ENCODE data around the gene BAG2. TPM values are rescaled to one million over a fixed set of nuclear protein-coding genes. Genes with fewer than 3 reads are reported as not detected.

The BAG2 gene
- total RNA-seq, 1 donor from 2014 or later: 9.7 TPM

- no peaks in the 10 kb centered on the region for H3K27me3 Mint-ChIP-seq (ENCODE audit: low read depth, unreplicated experiment)
- FAIRE-seq: no peak
- H3K36me3 ChIP-seq (ENCODE audit: insufficient read depth, low read length): no peaks in the 10 kb centered on the region
- no peak for TF ChIP-seq EZH2 (IDR thresholded peaks at IDR 0.05; ENCODE audit: insufficient read depth, low read length)
- TF ChIP-seq CTCF (IDR thresholded peaks at IDR 0.05; ENCODE audit: insufficient read depth, low read depth, low read length): no peak
- no peaks in the 10 kb centered on the region for H3K9me3 Mint-ChIP-seq (ENCODE audit: unreplicated experiment)
- no peak overlapping the region for H3K4me2 ChIP-seq (ENCODE audit: low read length)
- H3K4me1 ChIP-seq (ENCODE audit: insufficient read depth, low read length): no peaks in the 10 kb centered on the region
- no peaks in the 10 kb centered on the region for H3K9me3 ChIP-seq (ENCODE audit: insufficient read depth, low read depth, low read length)
- no peaks in the 10 kb centered on the region for H3K27me3 ChIP-seq (ENCODE audit: insufficient read depth, low read length)
- H2AFZ ChIP-seq (ENCODE audit: low read depth, low read length): no peak overlapping the region
- H3K27ac Mint-ChIP-seq (ENCODE audit: unreplicated experiment): no peak overlapping the region
- H3K79me2 ChIP-seq (ENCODE audit: insufficient read depth, low read length): peaks cover 50% of the 10 kb centered on the region
- peaks cover 11% of the 10 kb centered on the region for H4K20me1 ChIP-seq (ENCODE audit: insufficient read depth, low read length)
- peaks cover 3% of the 10 kb centered on the region for H3K36me3 Mint-ChIP-seq (ENCODE audit: low read depth, unreplicated experiment)
- H3K4me1 Mint-ChIP-seq (ENCODE audit: low read depth, unreplicated experiment): no peaks in the 10 kb centered on the region
- H3K9ac ChIP-seq (ENCODE audit: low read length): no peak overlapping the region
- no peak overlapping the region for H3K4me3 Mint-ChIP-seq (ENCODE audit: unreplicated experiment)
- DNase-seq (ENCODE audit: low read depth): no peak
- no peak overlapping the region for H3K4me3 ChIP-seq (ENCODE audit: insufficient read depth, low read depth, low read length)
- H3K27ac ChIP-seq (ENCODE audit: low read depth, low read length): no peak overlapping the region
Observed at GRCh38 chr6:57198926-57199636, 27.0 kb downstream of the BAG2 start.

GRCh38 chr6:57201718-57202117 is 29.6 kb downstream of the BAG2 start:
- Histone ChIP-seq H3K36me3 (ENCODE audit: insufficient read depth, low read length) (peaks cover 5% of the 10 kb centered on the region), H3K4me1 (ENCODE audit: insufficient read depth, low read length) (no peaks in the 10 kb centered on the region), H4K20me1 (ENCODE audit: insufficient read depth, low read length) (peaks cover 22% of the 10 kb centered on the region), H3K27me3 (ENCODE audit: insufficient read depth, low read length) (no peaks in the 10 kb centered on the region), H3K4me2 (ENCODE audit: low read length) (no peak overlapping the region), H3K9me3 (ENCODE audit: insufficient read depth, low read depth, low read length) (no peaks in the 10 kb centered on the region), H3K27ac (ENCODE audit: low read depth, low read length) (no peak overlapping the region), H3K4me3 (ENCODE audit: insufficient read depth, low read depth, low read length) (no peak overlapping the region), H3K9ac (ENCODE audit: low read length) (no peak overlapping the region), H2AFZ (ENCODE audit: low read depth, low read length) (no peak overlapping the region), H3K79me2 (ENCODE audit: insufficient read depth, low read length) (peaks cover 69% of the 10 kb centered on the region)
- no peak overlapping the region for H3K4me3 Mint-ChIP-seq (ENCODE audit: unreplicated experiment)
- H3K36me3 Mint-ChIP-seq (ENCODE audit: low read depth, unreplicated experiment): peaks cover 3% of the 10 kb centered on the region
- peaks cover 14% of the 10 kb centered on the region for H3K4me1 Mint-ChIP-seq (ENCODE audit: low read depth, unreplicated experiment)
- TF ChIP-seq CTCF (IDR thresholded peaks at IDR 0.05; ENCODE audit: insufficient read depth, low read depth, low read length) (no peak), EZH2 (IDR thresholded peaks at IDR 0.05; ENCODE audit: insufficient read depth, low read length) (no peak)
- no peaks in the 10 kb centered on the region for H3K9me3 Mint-ChIP-seq (ENCODE audit: unreplicated experiment)
- H3K27ac Mint-ChIP-seq (ENCODE audit: unreplicated experiment): no peak overlapping the region
- no peak for FAIRE-seq
- DNase-seq (ENCODE audit: low read depth): no peak
- H3K27me3 Mint-ChIP-seq (ENCODE audit: low read depth, unreplicated experiment): no peaks in the 10 kb centered on the region

All from astrocyte (in vitro differentiated cells and primary cell).